ENCODE data around the gene CCDC102A. TPM values are rescaled to one million over a fixed set of nuclear protein-coding genes. Genes with fewer than 3 reads are reported as not detected.
"Not testable (repeated sequence)": the region's sequence is repeated elsewhere in the genome, so short reads cannot be mapped to it uniquely, and the experiment has no call there.

Gene CCDC102A
- total RNA-seq, 4 donors from 2014 or later = 7.1 to 11.5 (median 8.5) TPM

GRCh38 chr16:57501492-57501891, 34.9 kb downstream of the CCDC102A start:
- Histone ChIP-seq H3K4me3 (no peak overlapping the region), H3K27me3 (no peaks in the 10 kb centered on the region), H3K36me3 (no peaks in the 10 kb centered on the region), H3K9me3 (no peaks in the 10 kb centered on the region), H3K27ac (no peak overlapping the region), H3K4me1 (no peaks in the 10 kb centered on the region)
- no peak for DNase-seq (ENCODE audit: low spot score in 2 of 2)
- TF ChIP-seq POLR2AphosphoS5 (IDR thresholded peaks at IDR 0.05) (no peak), EP300 (IDR thresholded peaks at IDR 0.05) (no peak), CTCF (IDR thresholded peaks at IDR 0.05) (no peak), POLR2A (IDR thresholded peaks at IDR 0.05) (no peak)
- 83% methylated on average over 7 of the region's 7 CpGs for WGBS

GRCh38 chr16:57500578-57501111, 35.7 kb downstream of the CCDC102A start:
- 68% methylated on average over 5 of the region's 9 CpGs for WGBS
- no peak overlapping the region for H3K4me3 ChIP-seq
- H3K27me3 ChIP-seq = no peaks in the 10 kb centered on the region
- no peaks in the 10 kb centered on the region for H3K4me1 ChIP-seq
- no peak overlapping the region for H3K27ac ChIP-seq
- TF ChIP-seq POLR2A (IDR thresholded peaks at IDR 0.05) (no peak), CTCF (IDR thresholded peaks at IDR 0.05) (no peak), EP300 (IDR thresholded peaks at IDR 0.05) (no peak), POLR2AphosphoS5 (IDR thresholded peaks at IDR 0.05) (no peak)
- no peaks in the 10 kb centered on the region for H3K36me3 ChIP-seq
- H3K9me3 ChIP-seq = no peaks in the 10 kb centered on the region
- DNase-seq (ENCODE audit: low spot score in 2 of 2) = no peak

- not testable (repeated sequence) for H3K36me3 ChIP-seq; DNase-seq (ENCODE audit: low spot score in 2 of 2); H3K4me3 ChIP-seq; H3K4me1 ChIP-seq; H3K9me3 ChIP-seq; H3K27me3 ChIP-seq; H3K27ac ChIP-seq
- 97% methylated on average over 11 of the region's 11 CpGs for WGBS
Measured at GRCh38 chr16:57499941-57500340, 36.4 kb downstream of the CCDC102A start.

- DNase-seq (ENCODE audit: low spot score in 2 of 2) = no peak
- H3K4me3 ChIP-seq = no peak overlapping the region
- WGBS = 98% methylated on average over 3 of the region's 4 CpGs
- H3K36me3 ChIP-seq = no peaks in the 10 kb centered on the region
- no peaks in the 10 kb centered on the region for H3K4me1 ChIP-seq
- no peaks in the 10 kb centered on the region for H3K27me3 ChIP-seq
- H3K27ac ChIP-seq = no peak overlapping the region
- no peaks in the 10 kb centered on the region for H3K9me3 ChIP-seq
- TF ChIP-seq CTCF (IDR thresholded peaks at IDR 0.05) (no peak), POLR2A (IDR thresholded peaks at IDR 0.05) (no peak), POLR2AphosphoS5 (IDR thresholded peaks at IDR 0.05) (no peak), EP300 (IDR thresholded peaks at IDR 0.05) (no peak)
Measured at GRCh38 chr16:57498031-57498430, 38.3 kb downstream of the CCDC102A start.

GRCh38 chr16:57497121-57497520, 39.2 kb downstream of the CCDC102A start:
- Histone ChIP-seq H3K4me3 (no peak overlapping the region), H3K4me1 (no peaks in the 10 kb centered on the region), H3K9me3 (no peaks in the 10 kb centered on the region), H3K36me3 (no peaks in the 10 kb centered on the region), H3K27me3 (no peaks in the 10 kb centered on the region), H3K27ac (no peak overlapping the region)
- WGBS = 72% methylated on average over 12 of the region's 13 CpGs
- no peak for DNase-seq (ENCODE audit: low spot score in 2 of 2)
- TF ChIP-seq EP300 (IDR thresholded peaks at IDR 0.05) = no peak
- no peak for TF ChIP-seq POLR2AphosphoS5 (IDR thresholded peaks at IDR 0.05)
- TF ChIP-seq POLR2A (IDR thresholded peaks at IDR 0.05) = no peak
- TF ChIP-seq CTCF (IDR thresholded peaks at IDR 0.05) = no peak

DNA sequence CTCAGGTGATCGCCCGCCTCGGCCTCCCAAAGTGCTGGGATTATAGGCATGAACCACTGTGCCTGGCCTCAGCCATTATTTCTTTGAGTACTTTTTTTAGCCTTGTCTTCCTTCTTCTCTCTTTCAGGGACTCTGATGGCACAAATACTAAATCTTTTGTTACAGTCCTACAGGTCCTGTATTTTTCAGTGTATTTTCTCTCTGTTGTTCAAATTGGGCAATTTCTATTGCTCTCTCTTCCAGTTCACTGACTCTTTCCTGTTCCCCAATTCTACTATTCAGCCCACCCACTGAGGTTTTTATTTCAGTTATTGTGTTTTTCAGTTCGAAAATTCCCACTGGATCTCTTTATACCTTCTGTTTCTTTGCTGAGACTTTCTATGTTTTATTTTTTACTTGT, 42.6 kb downstream of the CCDC102A start:
- Histone ChIP-seq H3K36me3 (no peaks in the 10 kb centered on the region), H3K9me3 (no peaks in the 10 kb centered on the region), H3K27ac (no peak overlapping the region), H3K27me3 (no peaks in the 10 kb centered on the region), H3K4me3 (no peak overlapping the region), H3K4me1 (no peaks in the 10 kb centered on the region)
- DNase-seq (ENCODE audit: low spot score in 2 of 2) = no peak
- TF ChIP-seq EP300 (IDR thresholded peaks at IDR 0.05) = no peak
- no peak for TF ChIP-seq CTCF (IDR thresholded peaks at IDR 0.05)
- no peak for TF ChIP-seq POLR2A (IDR thresholded peaks at IDR 0.05)
- no peak for TF ChIP-seq POLR2AphosphoS5 (IDR thresholded peaks at IDR 0.05)
- 96% methylated on average over 4 of the region's 4 CpGs for WGBS

Measured in suprapubic skin (tissue), 4 donors.